B cell (primary cell): ENCODE measurements around the gene RETREG2. TPM values are rescaled to one million over a fixed set of nuclear protein-coding genes. Genes with fewer than 3 reads are reported as not detected.

Source experiments
- ATAC-seq: fragments of 200-7000 bp; cut with Tn5 transposase; one replicate; pipeline ENCODE4 v1.10.0; 2021; ENCODE audit warnings: low read depth, mild to moderate bottlenecking, moderate number of reproducible peaks, moderate library complexity
- CTCF ChIA-PET: fragments of 350-600 bp; sonication (Branson Sonifier 250); formaldehyde crosslinking; loops from one replicate; lab custom pipeline; 2021; ENCODE audit warnings: antibody characterized with exemption, inconsistent platforms; lab: Charles Lee
- POLR2A ChIA-PET: fragments of 350-600 bp; sonication (Branson Sonifier 250); formaldehyde crosslinking; loops from one replicate; lab custom pipeline; 2021; ENCODE audit warnings: antibody characterized with exemption; lab: Charles Lee
- DNase-seq: peaks from one replicate; pipeline ENCODE4 v3.0.0; 2013
- H2AFZ ChIP-seq: 2 replicates; pipeline ENCODE4 v1.6.1; 2012; ENCODE audit warnings: mild to moderate bottlenecking, low read depth, low read length; ENCODE audit not compliant: insufficient read depth, poor library complexity, severe bottlenecking
- H3K27ac ChIP-seq, 2 donors: 1 replicate in 1 of 2; 2 replicates in 1 of 2; pipeline ENCODE4 v1.5.1; 2012 to 2013; ENCODE audit warnings: low read length in 2 of 2, mild to moderate bottlenecking in 2 of 2, moderate library complexity in 1 of 2
- H3K27me3 ChIP-seq, 4 experiments: fragments of 200-600 bp in 1 of 4; sonication (generic) in 1 of 4; replicated peaks in 1 of 4; 1 replicate in 2 of 4; 2 replicates in 2 of 4; pipeline versions ENCODE4 v1.6.1 to v1.7.0; 2013 to 2016; ENCODE audit warnings: low read length in 3 of 4, mild to moderate bottlenecking in 2 of 4, mixed read lengths in 1 of 4, moderate library complexity in 1 of 4; ENCODE audit not compliant: insufficient read depth in 4 of 4, control insufficient read depth in 3 of 4; ENCODE audit errors: control extremely low read depth in 1 of 4
- H3K36me3 ChIP-seq, 2 experiments: replicated peaks in 1 of 2; 1 replicate in 1 of 2; 2 replicates in 1 of 2; pipeline versions ENCODE4 v1.6.1 to v1.7.1; 2013; ENCODE audit warnings: low read length in 1 of 2; ENCODE audit not compliant: insufficient read depth in 2 of 2, control insufficient read depth in 1 of 2; ENCODE audit errors: control extremely low read depth in 1 of 2, extremely low read depth in 1 of 2
- H3K4me1 ChIP-seq, 2 donors: fragments of 200-600 bp in 1 of 2; sonication (generic) in 1 of 2; 1 replicate in 1 of 2; 2 replicates in 1 of 2; pipeline versions ENCODE4 v1.5.1 to v1.6.1; 2013 to 2017; ENCODE audit warnings: low read length in 2 of 2; ENCODE audit not compliant: control insufficient read depth in 2 of 2, insufficient read depth in 2 of 2
- H3K4me2 ChIP-seq: replicated peaks from 2 replicates; pipeline ENCODE3; 2012; ENCODE audit warnings: mild to moderate bottlenecking, low read depth, low read length; ENCODE audit not compliant: poor library complexity, severe bottlenecking
- H3K4me3 ChIP-seq, 5 experiments: fragments of 200-600 bp in 1 of 5; sonication (generic) in 1 of 5; 1 replicate in 3 of 5; 2 replicates in 2 of 5; pipeline versions ENCODE4 v1.5.1 to v1.7.0; 2011 to 2016; ENCODE audit warnings: low read length in 4 of 5, mild to moderate bottlenecking in 4 of 5, low read depth in 2 of 5, control low read depth in 1 of 5, moderate library complexity in 1 of 5; ENCODE audit not compliant: insufficient read depth in 1 of 5; ENCODE audit errors: control extremely low read depth in 1 of 5, extremely low read depth in 1 of 5
- H3K79me2 ChIP-seq: fragments of 200-600 bp; sonication (generic); one replicate; pipeline ENCODE4 v1.6.0; 2016; ENCODE audit warnings: low read length; ENCODE audit not compliant: control insufficient read depth, insufficient read depth
- H3K9ac ChIP-seq: fragments of 200-600 bp; sonication (generic); 2 replicates; pipeline ENCODE4 v1.6.1; 2017; ENCODE audit warnings: mild to moderate bottlenecking, low read length, moderate library complexity
- H3K9me3 ChIP-seq, 3 donors: one replicate each; pipeline versions ENCODE4 v1.6.1 to v1.7.1; 2013; ENCODE audit warnings: low read length in 2 of 3; ENCODE audit not compliant: control insufficient read depth in 2 of 3, insufficient read depth in 1 of 3; ENCODE audit errors: control extremely low read depth in 1 of 3
- H4K20me1 ChIP-seq: 2 replicates; pipeline ENCODE4 v1.6.0; 2012; ENCODE audit warnings: mild to moderate bottlenecking, low read length; ENCODE audit not compliant: insufficient read depth, control insufficient read depth, poor library complexity, severe bottlenecking
- H3K27ac Mint-ChIP-seq: one replicate; pipeline ENCODE4 v1.8.0; 2021; ENCODE audit warnings: mixed read lengths
- H3K27me3 Mint-ChIP-seq: one replicate; pipeline ENCODE4 v1.8.0; 2021; ENCODE audit warnings: mixed read lengths
- H3K4me1 Mint-ChIP-seq: one replicate; pipeline ENCODE4 v1.8.0; 2021; ENCODE audit warnings: mixed read lengths
- H3K4me3 Mint-ChIP-seq: one replicate; pipeline ENCODE4 v1.8.0; 2021; ENCODE audit warnings: mixed read lengths
- H3K9me3 Mint-ChIP-seq: one replicate; pipeline ENCODE4 v1.8.0; 2022; ENCODE audit warnings: mixed read lengths; ENCODE audit not compliant: insufficient read depth
- CTCF ChIP-seq: fragments of 200-600 bp; IDR thresholded peaks from one replicate; pipeline ENCODE4 v1.8.0; 2022; ENCODE audit warnings: antibody characterized with exemption, mild to moderate bottlenecking
- EZH2 ChIP-seq: IDR thresholded peaks from 2 replicates; pipeline ENCODE4 v1.6.1; 2012; ENCODE audit warnings: borderline replicate concordance, low read depth, mild to moderate bottlenecking, moderate library complexity, low read length; ENCODE audit not compliant: insufficient read depth, poor library complexity, severe bottlenecking
- WGBS: methylation state at CpG from one replicate; pipeline ENCODE4 v1.1.5; 2013; ENCODE audit warnings: missing lambda C conversion rate; ENCODE audit not compliant: insufficient coverage; 5-methylcytosine and 5-hydroxymethylcytosine counted together
- intact Hi-C: fragments of 100-400 bp; cut with micrococcal nuclease; formaldehyde crosslinking; loops from one replicate; pipeline ENCODE4 v1.10.0; 2022
- polyA plus RNA-seq: library from polyadenylated mRNA; depleted of rRNA; stranded (reverse); fragments of >200 nt; gene quantifications from 2 replicates; pipeline ENCODE4 v1.2.3, GENCODE V29; 2012
- total RNA-seq, 2 donors: library from RNA; stranded (reverse); fragments of 120-200 nt in 1 of 2; gene quantifications; 1 replicate in 1 of 2; 2 replicates in 1 of 2; pipeline versions ENCODE4 v1.2.3 to v1.2.4, GENCODE V29; 2013 to 2022

RETREG2 gene
- total and polyA plus RNA-seq, 2 donors (not counting 1 experiment from before 2014, with no cell fraction given): 46.7 to 102 TPM

GRCh38 chr2:219197388-219197787 is 19.3 kb downstream of the RETREG2 start:
- intact Hi-C loops: no loop called here
- TF ChIP-seq CTCF (no peak), EZH2 (no peak)
- no peaks in the 10 kb centered on the region for H4K20me1 ChIP-seq
- H2AFZ ChIP-seq: no peak overlapping the region
- ChIA-PET CTCF (interaction anchor here (1.2 kb wide), 1 partner anchor 26 kb away, joined by 3 read pairs; no protein-coding TSS in a partner anchor), POLR2A (interaction anchor here (0.7 kb wide), 1 partner anchor 9 kb away, joined by 5 read pairs; no protein-coding TSS in a partner anchor)
- no peaks in the 10 kb centered on the region for H3K4me1 ChIP-seq
- H3K4me2 ChIP-seq: no peak overlapping the region
- H3K79me2 ChIP-seq: no peaks in the 10 kb centered on the region
- no peak for ATAC-seq
- H3K9ac ChIP-seq: no peak overlapping the region
- Mint-ChIP-seq H3K9me3 (no peaks in the 10 kb centered on the region), H3K4me3 (no peak overlapping the region), H3K27ac (no peak overlapping the region), H3K27me3 (peaks cover 14% of the 10 kb centered on the region), H3K4me1 (no peaks in the 10 kb centered on the region)
- no peak overlapping the region for H3K4me3 ChIP-seq
- no peaks in the 10 kb centered on the region for H3K9me3 ChIP-seq
- H3K27me3 ChIP-seq: peaks cover 0 to 3% (median 0%) of the 10 kb centered on the region in 4 experiments
- no peak overlapping the region for H3K27ac ChIP-seq
- no peaks in the 10 kb centered on the region for H3K36me3 ChIP-seq
- no peak for DNase-seq
- WGBS: no CpG with 5 or more reads among the region's 1 CpG

GRCh38 chr2:219198974-219199373 is 20.9 kb downstream of the RETREG2 start:
- no peaks in the 10 kb centered on the region for H3K4me1 Mint-ChIP-seq
- no peaks in the 10 kb centered on the region for H3K4me1 ChIP-seq
- no peak overlapping the region for H2AFZ ChIP-seq
- no peaks in the 10 kb centered on the region for H3K36me3 ChIP-seq
- H4K20me1 ChIP-seq: no peaks in the 10 kb centered on the region
- H3K4me3 Mint-ChIP-seq: no peak overlapping the region
- no peaks in the 10 kb centered on the region for H3K9me3 ChIP-seq
- H3K27ac ChIP-seq: no peak overlapping the region
- ChIA-PET CTCF (interaction anchor here (0.8 kb wide), 1 partner anchor 27 kb away, joined by 3 read pairs; no protein-coding TSS in a partner anchor), POLR2A (no interaction called here)
- intact Hi-C loops: no loop called here
- 91% methylated on average over 5 of the region's 5 CpGs for WGBS
- H3K4me3 ChIP-seq: no peak overlapping the region
- no peak for DNase-seq
- no peak overlapping the region for H3K27ac Mint-ChIP-seq
- no peaks in the 10 kb centered on the region for H3K9me3 Mint-ChIP-seq
- H3K4me2 ChIP-seq: no peak overlapping the region
- no peaks in the 10 kb centered on the region for H3K79me2 ChIP-seq
- no peak for ATAC-seq
- peaks cover 0 to 3% (median 0%) of the 10 kb centered on the region in 4 experiments for H3K27me3 ChIP-seq
- peaks cover 14% of the 10 kb centered on the region for H3K27me3 Mint-ChIP-seq
- no peak for TF ChIP-seq CTCF
- no peak for TF ChIP-seq EZH2
- no peak overlapping the region for H3K9ac ChIP-seq
